HG03103 (cell line): ENCODE measurements around the gene CARF.
A peak's percentile ranks its signal among the peaks of the same experiment; 100 is the strongest.
"Not testable (repeated sequence)": the region's sequence is repeated elsewhere in the genome, so short reads cannot be mapped to it uniquely, and the experiment has no call there.

Experiments
- ATAC-seq: cut with Tn5 transposase; IDR thresholded peaks from one replicate; pipeline ENCODE4 v1.9.1; 2021; ENCODE audit warnings: low read depth; ENCODE audit not compliant: unreplicated experiment

Gene CARF

GRCh38 chr2:202911512-202912341, at the start of gene CARF, which contains the start of gene WDR12:
TSS of gene CARF (plus strand) at chr2:202912275. CDS start at chr2:202941903, 29,628 bp downstream.
TSS of gene WDR12 (minus strand) at chr2:202911673. CDS start at chr2:202911476, 197 bp downstream.
- ATAC-seq, result peak; percentile 72

GRCh38 chr2:202870431-202871299, 41.4 kb upstream of the CARF start:
- ATAC-seq, result peak; percentile 58

- peak; percentile 41 for ATAC-seq
Measured at GRCh38 chr2:202871300-202872141, 40.6 kb upstream of the CARF start, which contains the start of gene ICA1L. TSS of gene ICA1L (minus strand) at chr2:202871766. CDS start at chr2:202829009, 42,757 bp downstream.

- ATAC-seq, result no peak
Measured at GRCh38 chr2:202877699-202878098, 34.4 kb upstream of the CARF start.

- no peak for ATAC-seq
Measured at GRCh38 chr2:202881570-202881969, 30.5 kb upstream of the CARF start.

GRCh38 chr2:202883987-202884675, 27.9 kb upstream of the CARF start:
- ATAC-seq, result no peak

- no peak for ATAC-seq
Measured at GRCh38 chr2:202885190-202885589, 26.9 kb upstream of the CARF start.

GRCh38 chr2:202905507-202905906, 6.6 kb upstream of the CARF start:
- ATAC-seq, result not testable (repeated sequence)

- no peak for ATAC-seq
Measured at GRCh38 chr2:202908186-202908585, 3.9 kb upstream of the CARF start.

- no peak for ATAC-seq
Measured at GRCh38 chr2:202909394-202910192, 2.5 kb upstream of the CARF start.

GRCh38 chr2:202910250-202910649, 1.8 kb upstream of the CARF start:
- not testable (repeated sequence) for ATAC-seq

- ATAC-seq, result no peak
Measured at GRCh38 chr2:202910698-202911097, 1.4 kb upstream of the CARF start.

GRCh38 chr2:202911203-202911511, 918 bp upstream of the CARF start:
- ATAC-seq, result no peak

- ATAC-seq, result peak; percentile 46
Measured at GRCh38 chr2:202912342-202913201, 497 bp downstream of the CARF start.

GRCh38 chr2:202918860-202919259, 6.8 kb downstream of the CARF start:
- no peak for ATAC-seq

- no peak for ATAC-seq
Measured at GRCh38 chr2:202932425-202933138, 20.5 kb downstream of the CARF start.

GRCh38 chr2:202933139-202933510, 21.1 kb downstream of the CARF start:
- ATAC-seq, result no peak

GRCh38 chr2:202933958-202934357, 21.9 kb downstream of the CARF start:
- no peak for ATAC-seq
